Effector memory CD4-positive, alpha-beta T cell (primary cell): ENCODE results near the gene MARK3.

Source experiments
- DNase-seq, 3 donors: peaks; one replicate each; pipeline ENCODE4 v3.0.0-alpha.2; 2020
- H3K27ac ChIP-seq: 2 replicates; pipeline ENCODE4 v1.7.0; 2013; ENCODE audit warnings: mild to moderate bottlenecking, low read length, moderate library complexity; ENCODE audit not compliant: insufficient read depth, poor library complexity, severe bottlenecking
- H3K27me3 ChIP-seq: replicated peaks from 2 replicates; pipeline ENCODE4 v1.7.0; 2013; ENCODE audit warnings: mild to moderate bottlenecking, low read length; ENCODE audit not compliant: insufficient read depth, control insufficient read depth, poor library complexity, severe bottlenecking
- H3K36me3 ChIP-seq: 2 replicates; pipeline ENCODE4 v1.7.0; 2013; ENCODE audit warnings: mild to moderate bottlenecking, low read length, moderate library complexity; ENCODE audit not compliant: control insufficient read depth, insufficient read depth
- H3K4me1 ChIP-seq: 2 replicates; pipeline ENCODE4 v1.7.0; 2013; ENCODE audit warnings: low read length, mild to moderate bottlenecking; ENCODE audit not compliant: control insufficient read depth, insufficient read depth, poor library complexity, severe bottlenecking
- H3K4me3 ChIP-seq: 2 replicates; pipeline ENCODE4 v1.7.0; 2013; ENCODE audit warnings: low read length, low read depth, mild to moderate bottlenecking; ENCODE audit not compliant: insufficient read depth, poor library complexity, severe bottlenecking
- H3K9me3 ChIP-seq: 2 replicates; pipeline ENCODE4 v1.7.0; 2013; ENCODE audit warnings: mild to moderate bottlenecking, low read length, moderate library complexity; ENCODE audit not compliant: control insufficient read depth

Gene MARK3

DNA sequence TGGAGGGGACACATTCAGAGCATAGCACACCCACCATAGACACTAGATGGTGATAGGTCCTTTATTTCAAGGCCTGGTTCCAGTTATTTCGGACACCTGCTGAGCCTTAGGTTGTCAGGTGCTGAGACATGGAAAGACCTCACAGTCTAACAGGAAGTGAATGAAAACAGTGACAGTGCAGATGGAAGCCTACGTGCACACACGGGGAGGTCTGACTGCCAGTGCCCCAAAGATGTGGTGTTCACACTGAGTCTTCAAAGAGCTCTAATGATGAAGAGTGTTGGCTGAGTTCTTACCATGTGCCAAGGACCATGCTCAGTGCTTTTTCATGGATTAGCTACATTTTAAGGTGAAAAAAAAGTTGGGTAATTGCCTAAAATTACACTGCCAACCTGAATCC lies 90.8 kb downstream of the MARK3 start:
- DNase-seq, result no peak
- Histone ChIP-seq H3K27me3 (no peaks in the 10 kb centered on the region), H3K9me3 (no peaks in the 10 kb centered on the region), H3K36me3 (peaks cover 44% of the 10 kb centered on the region), H3K4me1 (no peaks in the 10 kb centered on the region), H3K4me3 (no peak overlapping the region), H3K27ac (no peak overlapping the region)

DNA sequence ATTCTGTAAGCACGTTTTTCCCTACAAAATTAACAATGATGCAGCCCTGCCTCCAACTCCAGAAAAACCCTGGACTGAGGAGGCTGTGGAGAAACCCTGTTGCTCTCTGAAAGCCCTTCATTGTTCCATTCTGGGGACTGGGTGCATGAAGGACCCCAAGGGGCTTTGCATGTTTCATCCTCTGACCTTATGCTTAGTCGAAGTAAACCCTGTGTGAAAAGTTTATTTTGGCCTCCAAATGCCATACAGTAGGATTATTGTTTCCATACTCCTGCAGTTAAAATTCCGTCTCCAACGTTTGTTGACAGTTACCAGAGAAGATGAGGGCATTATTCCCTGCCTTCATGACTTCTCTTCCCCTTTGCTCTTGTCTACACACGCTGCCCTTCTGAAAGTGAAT lies 91.4 kb downstream of the MARK3 start:
- Histone ChIP-seq H3K36me3 (peaks cover 41% of the 10 kb centered on the region), H3K9me3 (no peaks in the 10 kb centered on the region), H3K4me1 (no peaks in the 10 kb centered on the region), H3K27me3 (no peaks in the 10 kb centered on the region), H3K4me3 (no peak overlapping the region), H3K27ac (no peak overlapping the region)
- DNase-seq, result no peak

DNA sequence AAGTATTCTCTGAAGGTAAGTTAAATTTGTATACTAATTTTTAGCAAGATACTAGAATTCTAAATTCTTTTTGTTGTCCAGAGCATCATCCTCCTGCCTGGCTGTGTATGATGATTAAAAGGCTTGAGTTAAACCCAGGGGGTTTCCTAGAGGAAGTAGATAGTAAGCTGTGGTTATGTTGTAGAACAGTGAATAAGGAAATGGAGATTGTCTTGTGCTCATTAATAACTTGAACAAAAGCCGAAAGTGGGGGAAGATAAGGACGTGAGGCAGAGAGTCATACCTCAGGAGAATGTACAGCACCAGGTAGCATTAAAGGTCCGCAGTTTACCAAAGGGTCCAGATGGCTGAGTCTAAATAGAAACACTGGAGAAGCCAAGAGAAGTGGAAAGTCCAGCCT lies 95.4 kb downstream of the MARK3 start:
- Histone ChIP-seq H3K36me3 (peaks cover 38% of the 10 kb centered on the region), H3K4me1 (no peaks in the 10 kb centered on the region), H3K4me3 (no peak overlapping the region), H3K27me3 (no peaks in the 10 kb centered on the region), H3K27ac (no peak overlapping the region), H3K9me3 (no peaks in the 10 kb centered on the region)
- no peak for DNase-seq

DNA sequence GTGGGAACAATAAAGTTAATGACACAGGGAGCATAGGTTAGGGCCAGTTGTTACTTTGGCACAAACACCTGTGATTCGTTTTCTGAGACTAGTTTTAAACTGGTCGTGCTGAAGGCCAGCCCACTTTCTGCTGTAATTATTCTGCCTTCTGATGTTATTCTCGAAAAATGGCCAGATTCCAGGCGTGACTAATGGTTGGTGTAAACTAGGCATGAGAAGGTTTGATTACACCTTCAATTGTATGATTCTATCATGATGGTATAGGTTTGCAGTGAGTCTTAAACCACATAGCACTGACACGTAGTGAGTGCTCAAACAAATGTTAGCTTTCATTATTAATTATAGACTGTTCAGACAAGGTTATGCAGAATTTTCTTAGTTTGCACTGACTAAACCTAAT lies 98.4 kb downstream of the MARK3 start:
- DNase-seq, result no peak
- peaks cover 24% of the 10 kb centered on the region for H3K36me3 ChIP-seq
- no peaks in the 10 kb centered on the region for H3K9me3 ChIP-seq
- no peaks in the 10 kb centered on the region for H3K4me1 ChIP-seq
- no peak overlapping the region for H3K27ac ChIP-seq
- H3K4me3 ChIP-seq, result no peak overlapping the region
- H3K27me3 ChIP-seq, result no peaks in the 10 kb centered on the region

DNA sequence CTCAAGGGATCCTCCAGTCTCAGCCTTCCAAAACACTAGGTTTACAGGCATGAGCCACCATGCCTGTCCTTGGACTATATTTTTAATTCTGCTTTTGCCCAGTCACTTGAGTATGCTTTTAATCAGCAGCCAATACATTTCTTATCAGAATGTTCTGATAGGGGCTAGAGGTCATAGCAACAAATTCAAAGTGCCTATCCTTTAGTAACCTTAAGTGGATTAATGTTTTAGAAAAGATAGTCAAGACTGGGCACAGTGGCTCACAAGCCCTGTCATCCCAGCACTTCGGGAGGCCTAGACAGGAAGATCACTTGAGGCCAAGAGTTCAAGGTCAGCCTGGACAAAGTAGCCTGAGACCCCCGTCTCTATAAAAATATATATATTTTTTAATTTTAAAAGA lies 100.3 kb downstream of the MARK3 start:
- no peaks in the 10 kb centered on the region for H3K4me1 ChIP-seq
- no peak overlapping the region for H3K27ac ChIP-seq
- H3K9me3 ChIP-seq, result no peaks in the 10 kb centered on the region
- H3K4me3 ChIP-seq, result no peak overlapping the region
- H3K36me3 ChIP-seq, result peaks cover 34% of the 10 kb centered on the region
- no peak for DNase-seq
- no peaks in the 10 kb centered on the region for H3K27me3 ChIP-seq

DNA sequence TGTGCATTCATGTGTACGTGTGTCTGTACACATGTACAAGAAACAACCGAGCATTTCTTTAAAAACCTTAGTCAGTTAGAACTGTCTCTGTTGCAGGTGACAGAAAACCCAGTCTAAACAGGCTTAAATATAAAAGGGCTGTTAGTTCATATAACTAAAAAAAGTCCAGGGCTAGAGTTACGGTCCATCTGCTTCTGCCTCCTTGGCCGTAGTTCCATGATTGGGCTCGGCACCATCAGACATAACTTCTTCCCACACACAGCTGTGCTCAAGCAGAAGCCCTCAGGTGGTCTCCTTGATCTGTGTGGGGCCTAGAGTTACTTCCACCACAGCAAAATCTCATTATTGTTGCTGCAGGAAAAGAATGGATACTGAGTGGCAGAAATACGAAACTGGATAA lies 102.9 kb downstream of the MARK3 start:
- no peak for DNase-seq
- H3K27ac ChIP-seq, result no peak overlapping the region
- H3K9me3 ChIP-seq, result no peaks in the 10 kb centered on the region
- H3K4me3 ChIP-seq, result no peak overlapping the region
- H3K27me3 ChIP-seq, result no peaks in the 10 kb centered on the region
- no peaks in the 10 kb centered on the region for H3K4me1 ChIP-seq
- peaks cover 42% of the 10 kb centered on the region for H3K36me3 ChIP-seq

DNA sequence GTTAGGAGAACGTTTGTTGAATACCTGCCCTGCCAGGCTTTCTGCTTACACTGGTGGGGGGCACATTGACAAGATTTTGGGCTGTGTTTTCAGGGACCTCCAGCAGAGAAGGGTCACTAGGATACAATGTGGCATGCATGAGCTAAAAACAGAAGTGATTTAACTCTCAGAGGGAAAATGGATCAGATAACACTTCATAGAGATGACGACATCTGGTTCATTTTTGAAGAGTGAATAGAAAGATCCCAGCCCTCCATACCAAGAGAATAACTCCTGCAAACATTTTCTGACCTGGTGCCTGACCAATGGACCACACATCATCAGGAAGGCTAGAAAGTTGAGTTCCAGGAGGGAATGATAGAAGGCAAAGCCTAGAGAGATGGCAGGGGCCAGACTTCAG lies 103.7 kb downstream of the MARK3 start:
- no peaks in the 10 kb centered on the region for H3K9me3 ChIP-seq
- DNase-seq, result no peak
- H3K36me3 ChIP-seq, result peaks cover 38% of the 10 kb centered on the region
- no peaks in the 10 kb centered on the region for H3K4me1 ChIP-seq
- H3K27me3 ChIP-seq, result no peaks in the 10 kb centered on the region
- H3K27ac ChIP-seq, result no peak overlapping the region
- H3K4me3 ChIP-seq, result no peak overlapping the region

DNA sequence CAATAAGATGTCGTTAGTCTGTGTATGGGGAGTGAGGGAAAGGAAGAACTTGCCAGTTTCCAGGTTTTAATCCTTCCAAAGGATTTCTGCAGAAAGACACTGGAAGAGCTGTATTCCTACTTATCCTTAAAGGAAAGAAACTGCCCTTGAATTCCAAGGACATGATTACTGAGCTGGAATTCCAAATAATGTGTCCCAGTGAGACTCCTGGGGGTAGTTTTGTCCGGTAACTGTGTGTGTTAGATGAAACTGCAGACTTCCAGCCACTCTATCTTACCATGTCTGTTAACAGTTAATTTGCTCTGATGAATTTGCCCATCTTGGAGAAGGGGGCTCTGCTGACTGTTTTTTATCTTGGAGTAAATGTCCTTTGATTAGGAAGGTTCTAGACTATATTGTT lies 104.4 kb downstream of the MARK3 start:
- Histone ChIP-seq H3K27ac (no peak overlapping the region), H3K36me3 (peaks cover 38% of the 10 kb centered on the region), H3K4me1 (no peaks in the 10 kb centered on the region), H3K4me3 (no peak overlapping the region), H3K9me3 (no peaks in the 10 kb centered on the region), H3K27me3 (no peaks in the 10 kb centered on the region)
- DNase-seq, result no peak

DNA sequence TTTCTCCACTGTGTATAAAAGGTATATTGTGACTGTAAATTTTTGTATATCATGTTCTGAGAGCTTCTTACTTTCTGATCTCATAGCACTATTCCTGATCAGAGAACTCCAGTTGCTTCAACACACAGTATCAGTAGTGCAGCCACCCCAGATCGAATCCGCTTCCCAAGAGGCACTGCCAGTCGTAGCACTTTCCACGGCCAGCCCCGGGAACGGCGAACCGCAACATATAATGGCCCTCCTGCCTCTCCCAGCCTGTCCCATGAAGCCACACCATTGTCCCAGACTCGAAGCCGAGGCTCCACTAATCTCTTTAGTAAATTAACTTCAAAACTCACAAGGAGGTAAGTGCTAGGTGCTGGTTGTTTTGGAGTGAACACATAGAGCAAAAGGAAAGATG lies 106.5 kb downstream of the MARK3 start:
- Histone ChIP-seq H3K36me3 (peaks cover 51% of the 10 kb centered on the region), H3K4me1 (no peaks in the 10 kb centered on the region), H3K27ac (no peak overlapping the region), H3K9me3 (no peaks in the 10 kb centered on the region), H3K4me3 (no peak overlapping the region), H3K27me3 (no peaks in the 10 kb centered on the region)
- no peak for DNase-seq

DNA sequence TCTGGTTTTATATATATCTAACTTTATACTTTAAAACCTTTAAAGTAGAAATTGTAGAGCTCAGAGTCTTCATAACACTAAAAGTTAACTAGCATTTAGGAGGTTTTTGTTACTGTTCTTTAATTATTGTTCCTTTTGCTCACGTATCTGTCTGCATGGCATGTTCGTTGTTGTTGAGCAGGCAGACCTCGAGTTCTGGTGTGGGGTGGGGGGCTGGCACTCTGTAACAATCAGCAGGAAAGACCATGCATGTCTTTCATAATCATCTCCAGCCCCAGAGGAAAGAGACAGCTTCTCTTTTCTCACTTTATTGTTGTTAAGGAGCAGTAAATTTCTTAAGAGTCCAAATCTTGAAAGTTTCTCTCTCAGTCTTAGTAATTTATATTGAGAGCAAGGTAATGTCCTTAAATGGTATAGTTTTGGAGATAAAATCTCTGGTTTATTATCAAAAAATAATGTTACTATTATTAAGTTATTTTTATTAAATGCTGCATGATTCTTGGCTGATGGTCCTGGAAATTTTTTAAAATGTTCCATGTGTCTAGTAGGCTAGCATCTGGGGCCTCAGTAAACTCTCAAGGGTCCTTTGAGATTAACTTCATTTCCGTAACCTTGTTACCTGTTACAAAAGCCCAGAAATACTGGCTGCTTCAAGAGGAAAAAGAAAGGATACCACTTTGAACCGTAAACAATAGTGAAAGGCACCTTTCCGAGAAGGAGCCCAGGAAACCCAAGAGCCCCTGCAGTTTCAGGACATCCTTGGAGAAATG lies 107.1 kb downstream of the MARK3 start:
- Histone ChIP-seq H3K4me3 (no peak overlapping the region), H3K27ac (no peak overlapping the region), H3K4me1 (no peaks in the 10 kb centered on the region), H3K27me3 (no peaks in the 10 kb centered on the region), H3K9me3 (no peaks in the 10 kb centered on the region), H3K36me3 (peaks cover 49% of the 10 kb centered on the region)
- no peak for DNase-seq
